CD4-positive, alpha-beta T cell (primary cell): ENCODE measurements around the gene ZFYVE16. TPM values are rescaled to one million over a fixed set of nuclear protein-coding genes. Genes with fewer than 3 reads are reported as not detected.

Experiments used
- ATAC-seq: fragments of 200-7000 bp; cut with Tn5 transposase; one replicate; pipeline ENCODE4 v1.10.0; 2022; ENCODE audit warnings: mild to moderate bottlenecking; ENCODE audit not compliant: poor library complexity
- CTCF ChIA-PET: fragments of 350-600 bp; sonication (Branson Sonifier 250); formaldehyde crosslinking; loops from one replicate; lab custom pipeline; 2021; ENCODE audit warnings: antibody characterized with exemption, inconsistent platforms; lab: Charles Lee
- POLR2A ChIA-PET: fragments of 350-600 bp; sonication (Branson Sonifier 250); formaldehyde crosslinking; loops from one replicate; lab custom pipeline; 2021; ENCODE audit warnings: antibody characterized with exemption, inconsistent platforms; lab: Charles Lee
- DNase-seq, 14 experiments: peaks; one replicate each; pipeline ENCODE4 v3.0.0-alpha.2; 2013 to 2020; ENCODE audit warnings: mixed read lengths in 2 of 14
- H3K27ac ChIP-seq, 2 donors: one replicate each; pipeline versions ENCODE4 v1.5.1 to v1.7.0; 2013; ENCODE audit warnings: low read length in 2 of 2, low read depth in 1 of 2, mild to moderate bottlenecking in 1 of 2
- H3K27me3 ChIP-seq, 2 experiments: 1 replicate in 1 of 2; 2 replicates in 1 of 2; pipeline versions ENCODE4 v1.6.1 to v1.7.0; 2013; ENCODE audit warnings: low read length in 2 of 2, control low read depth in 1 of 2, mild to moderate bottlenecking in 1 of 2, moderate library complexity in 1 of 2; ENCODE audit not compliant: insufficient read depth in 2 of 2, control insufficient read depth in 1 of 2
- H3K36me3 ChIP-seq: one replicate; pipeline ENCODE4 v1.6.1; 2013; ENCODE audit warnings: low read length, control low read depth; ENCODE audit not compliant: insufficient read depth
- H3K4me1 ChIP-seq: one replicate; pipeline ENCODE4 v1.6.1; 2013; ENCODE audit warnings: low read length, control low read depth; ENCODE audit not compliant: insufficient read depth
- H3K4me3 ChIP-seq: one replicate; pipeline ENCODE4 v1.5.1; 2013; ENCODE audit warnings: mild to moderate bottlenecking, low read length, moderate library complexity
- H3K9me3 ChIP-seq, 2 experiments: 1 replicate in 1 of 2; 2 replicates in 1 of 2; pipeline versions ENCODE4 v1.6.1 to v1.7.0; 2013; ENCODE audit warnings: low read length in 2 of 2, mild to moderate bottlenecking in 2 of 2, control low read depth in 1 of 2, moderate library complexity in 1 of 2; ENCODE audit not compliant: control insufficient read depth in 1 of 2, insufficient read depth in 1 of 2
- H3K27ac Mint-ChIP-seq: one replicate; pipeline ENCODE4 v1.8.0; 2020; ENCODE audit warnings: mixed read lengths
- H3K27me3 Mint-ChIP-seq: one replicate; pipeline ENCODE4 v1.8.0; 2021; ENCODE audit warnings: mixed read lengths
- H3K36me3 Mint-ChIP-seq: one replicate; pipeline ENCODE4 v1.8.0; 2021; ENCODE audit warnings: low read depth, mixed read lengths
- H3K4me1 Mint-ChIP-seq: one replicate; pipeline ENCODE4 v1.8.0; 2021; ENCODE audit warnings: low read depth, mixed read lengths
- H3K4me3 Mint-ChIP-seq: one replicate; pipeline ENCODE4 v1.8.0; 2020; ENCODE audit warnings: mild to moderate bottlenecking, mixed read lengths
- H3K9me3 Mint-ChIP-seq: one replicate; pipeline ENCODE4 v1.8.0; 2020; ENCODE audit warnings: mixed read lengths
- intact Hi-C, 2 experiments: fragments of 100-400 bp; cut with DNase I in 1 of 2; cut with micrococcal nuclease in 1 of 2; formaldehyde crosslinking; loops; one replicate each; pipeline versions ENCODE4 v1.15.1 to v1.9.0; 2023 to 2025; cut with DNase I, micrococcal nuclease
- total RNA-seq, 174 experiments: library from RNA in 2 of 174; stranded (reverse) in 2 of 174; gene quantifications; one replicate each; pipeline ENCODE4 v1.2.3 and lab custom pipeline; 2021 to 2026
- TF ChIP-seq, protein P1 (sequence below): fragments of 200-600 bp; IDR thresholded peaks from one replicate; pipeline ENCODE4 v1.8.0; 2022; ENCODE audit warnings: antibody characterized with exemption, mild to moderate bottlenecking

The ZFYVE16 gene
- total RNA-seq, 2 experiments from 2014 or later = 7.5 to 7.9 TPM

DNA sequence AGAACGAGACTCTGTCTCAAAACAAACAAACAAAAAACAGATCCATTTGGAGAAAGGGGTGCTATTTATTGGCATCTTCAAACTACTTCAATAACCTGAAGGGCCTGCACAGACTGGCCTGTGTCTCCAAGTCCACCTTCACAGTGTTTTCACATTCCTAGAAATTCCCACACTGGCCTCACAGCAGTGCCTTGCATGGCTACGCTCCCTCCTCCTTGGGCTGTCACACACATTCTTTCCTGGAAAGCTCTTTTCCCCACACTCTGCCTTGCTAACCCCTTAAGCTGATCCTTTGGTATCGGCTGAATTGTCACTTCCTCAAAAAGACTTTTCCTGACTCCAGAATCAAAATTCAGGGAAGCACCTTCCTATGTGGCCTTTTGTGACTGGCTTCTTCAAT is 99.8 kb downstream of the ZFYVE16 start:
- Histone ChIP-seq H3K36me3 (no peaks in the 10 kb centered on the region), H3K27ac (no peak overlapping the region), H3K4me1 (no peaks in the 10 kb centered on the region), H3K27me3 (no peaks in the 10 kb centered on the region), H3K9me3 (no peaks in the 10 kb centered on the region), H3K4me3 (no peak overlapping the region)
- ATAC-seq = no peak
- Mint-ChIP-seq H3K36me3 (no peaks in the 10 kb centered on the region), H3K27ac (no peak overlapping the region), H3K9me3 (no peaks in the 10 kb centered on the region), H3K4me3 (no peak overlapping the region), H3K4me1 (peaks cover 6% of the 10 kb centered on the region), H3K27me3 (no peaks in the 10 kb centered on the region)
- intact Hi-C loops = no loop called here
- ChIA-PET POLR2A (no interaction called here), CTCF (no interaction called here)
- DNase-seq = no peak
- TF ChIP-seq, protein P1, sequence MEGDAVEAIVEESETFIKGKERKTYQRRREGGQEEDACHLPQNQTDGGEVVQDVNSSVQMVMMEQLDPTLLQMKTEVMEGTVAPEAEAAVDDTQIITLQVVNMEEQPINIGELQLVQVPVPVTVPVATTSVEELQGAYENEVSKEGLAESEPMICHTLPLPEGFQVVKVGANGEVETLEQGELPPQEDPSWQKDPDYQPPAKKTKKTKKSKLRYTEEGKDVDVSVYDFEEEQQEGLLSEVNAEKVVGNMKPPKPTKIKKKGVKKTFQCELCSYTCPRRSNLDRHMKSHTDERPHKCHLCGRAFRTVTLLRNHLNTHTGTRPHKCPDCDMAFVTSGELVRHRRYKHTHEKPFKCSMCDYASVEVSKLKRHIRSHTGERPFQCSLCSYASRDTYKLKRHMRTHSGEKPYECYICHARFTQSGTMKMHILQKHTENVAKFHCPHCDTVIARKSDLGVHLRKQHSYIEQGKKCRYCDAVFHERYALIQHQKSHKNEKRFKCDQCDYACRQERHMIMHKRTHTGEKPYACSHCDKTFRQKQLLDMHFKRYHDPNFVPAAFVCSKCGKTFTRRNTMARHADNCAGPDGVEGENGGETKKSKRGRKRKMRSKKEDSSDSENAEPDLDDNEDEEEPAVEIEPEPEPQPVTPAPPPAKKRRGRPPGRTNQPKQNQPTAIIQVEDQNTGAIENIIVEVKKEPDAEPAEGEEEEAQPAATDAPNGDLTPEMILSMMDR = no peak

- DNase-seq (no peak), ATAC-seq (no peak)
- H3K36me3 Mint-ChIP-seq = no peaks in the 10 kb centered on the region
- TF ChIP-seq, protein P1 = no peak
- peaks cover 4% of the 10 kb centered on the region for H3K4me1 Mint-ChIP-seq
- ChIA-PET POLR2A (interaction anchor here (0.6 kb wide), 1 partner anchor 329 kb away, joined by 3 read pairs; no protein-coding TSS in a partner anchor), CTCF (no interaction called here)
- intact Hi-C loops = no loop called here
- H3K27me3 ChIP-seq = no peaks in the 10 kb centered on the region
- H3K4me1 ChIP-seq = no peaks in the 10 kb centered on the region
- no peaks in the 10 kb centered on the region for H3K9me3 ChIP-seq
- H3K4me3 Mint-ChIP-seq = no peak overlapping the region
- no peak overlapping the region for H3K27ac Mint-ChIP-seq
- no peaks in the 10 kb centered on the region for H3K27me3 Mint-ChIP-seq
- no peak overlapping the region for H3K4me3 ChIP-seq
- H3K27ac ChIP-seq = no peak overlapping the region
- H3K9me3 Mint-ChIP-seq = no peaks in the 10 kb centered on the region
- H3K36me3 ChIP-seq = no peaks in the 10 kb centered on the region
Observed at GRCh38 chr5:80508844-80509243, 101.0 kb downstream of the ZFYVE16 start.

DNA sequence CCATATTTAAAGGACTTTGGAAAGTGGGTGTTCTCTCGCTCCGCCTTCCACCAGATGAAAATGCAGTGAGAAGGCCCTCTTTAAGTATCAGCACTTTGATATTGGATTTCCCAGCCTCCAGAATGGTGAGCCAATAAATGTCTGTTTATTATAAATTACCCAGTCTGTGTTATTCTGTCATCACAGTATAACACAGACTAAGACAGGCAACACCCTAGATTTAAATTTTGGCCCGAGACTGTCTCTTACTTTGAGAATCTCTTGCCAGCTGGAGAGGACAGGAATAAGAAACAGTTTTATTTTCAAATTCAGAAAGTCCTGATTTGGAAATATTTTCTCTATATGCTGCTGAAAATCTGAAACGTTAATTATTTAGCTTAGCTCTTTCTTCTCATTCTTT is 101.5 kb downstream of the ZFYVE16 start:
- no peaks in the 10 kb centered on the region for H3K4me1 ChIP-seq
- no peak overlapping the region for H3K4me3 ChIP-seq
- DNase-seq = no peak
- no peak overlapping the region for H3K27ac Mint-ChIP-seq
- H3K36me3 ChIP-seq = no peaks in the 10 kb centered on the region
- no peaks in the 10 kb centered on the region for H3K9me3 Mint-ChIP-seq
- H3K27ac ChIP-seq = no peak overlapping the region
- no peaks in the 10 kb centered on the region for H3K9me3 ChIP-seq
- ATAC-seq = no peak
- no peaks in the 10 kb centered on the region for H3K27me3 Mint-ChIP-seq
- H3K36me3 Mint-ChIP-seq = no peaks in the 10 kb centered on the region
- ChIA-PET POLR2A (interaction anchor here (0.6 kb wide), 1 partner anchor 329 kb away, joined by 3 read pairs; no protein-coding TSS in a partner anchor), CTCF (no interaction called here)
- intact Hi-C loops = no loop called here
- TF ChIP-seq, protein P1 = no peak
- no peaks in the 10 kb centered on the region for H3K4me1 Mint-ChIP-seq
- H3K27me3 ChIP-seq = no peaks in the 10 kb centered on the region
- H3K4me3 Mint-ChIP-seq = no peak overlapping the region
